GM12878 (cell line): ENCODE results near the gene EFCAB11. TPM values are rescaled to one million over a fixed set of nuclear protein-coding genes. Genes with fewer than 3 reads are reported as not detected.
A peak's percentile ranks its signal among the peaks of the same experiment; 100 is the strongest.

Source experiments
- ATAC-seq: fragments of 200-7000 bp; cut with Tn5 transposase; 3 replicates; pipeline ENCODE4 v1.9.1; 2020; ENCODE audit warnings: mild to moderate bottlenecking, moderate library complexity
- BruUV-seq: library from RNA; stranded (reverse); fragments of 400-500 nt; replicated peaks from 2 replicates; lab custom pipeline; 2021; lab: Mats Ljungman, UMichigan
- CTCF ChIA-PET: fragments of 300-600 bp; sonication (Branson Sonifier 250); formaldehyde crosslinking; extraction: SDS; loops from one replicate; lab custom pipeline; 2021; ENCODE audit warnings: inconsistent platforms; lab: Yijun Ruan, JAX
- POLR2A ChIA-PET: fragments of 350-600 bp; formaldehyde crosslinking; extraction: SDS; loops from one replicate; lab custom pipeline; 2021; ENCODE audit warnings: inconsistent platforms; lab: Charles Lee
- RAD21 ChIA-PET: fragments of 300-600 bp; sonication (Branson Sonifier 250); formaldehyde crosslinking; loops from one replicate; lab custom pipeline; 2023; ENCODE audit warnings: antibody characterized with exemption; ENCODE audit not compliant: unreplicated experiment; lab: Charles Lee
- SMC1A ChIA-PET: fragments of 300-600 bp; sonication (Branson Sonifier 250); formaldehyde crosslinking; loops from one replicate; lab custom pipeline; 2023; ENCODE audit not compliant: unreplicated experiment, uncharacterized antibody; lab: Charles Lee
- DNase-seq: peaks from one replicate; pipeline ENCODE4 v3.0.0-alpha.2; 2011; ENCODE audit warnings: low read depth, low spot score
- FAIRE-seq: peaks from 3 replicates; lab custom pipeline; 2011; peaks lifted over from hg19 to GRCh38; lab: Jason Lieb, UNC
- H2AFZ ChIP-seq: 2 replicates; pipeline ENCODE4 v1.6.0; 2011; ENCODE audit warnings: low read depth, low read length, control low read depth; ENCODE audit not compliant: control insufficient read depth
- H3K27ac ChIP-seq: 2 replicates; pipeline ENCODE4 v1.5.1; 2011; ENCODE audit warnings: control low read depth; ENCODE audit not compliant: control insufficient read depth, insufficient read depth
- H3K27me3 ChIP-seq, 2 experiments: replicated peaks in 1 of 2; 2 replicates each; pipeline versions ENCODE4 v1.6.0 to v1.6.1; 2011; ENCODE audit warnings: low read length in 1 of 2; ENCODE audit not compliant: control insufficient read depth in 2 of 2, insufficient read depth in 2 of 2
- H3K36me3 ChIP-seq, 2 experiments: 2 replicates each; pipeline ENCODE4 v1.5.1; 2011; ENCODE audit warnings: low read length in 1 of 2; ENCODE audit not compliant: control insufficient read depth in 2 of 2, insufficient read depth in 2 of 2
- H3K4me1 ChIP-seq: 2 replicates; pipeline ENCODE4 v1.6.1; 2011; ENCODE audit warnings: mild to moderate bottlenecking, low read length, moderate library complexity, mixed read lengths; ENCODE audit not compliant: control insufficient read depth, insufficient read depth
- H3K4me2 ChIP-seq: 2 replicates; pipeline ENCODE4 v1.6.0; 2011; ENCODE audit warnings: control low read depth; ENCODE audit not compliant: control insufficient read depth, insufficient read depth
- H3K4me3 ChIP-seq: fragments of 200-600 bp; sonication (generic); 2 replicates; pipeline ENCODE4 v1.5.1; 2016
- H3K79me2 ChIP-seq: 2 replicates; pipeline ENCODE4 v1.6.0; 2011; ENCODE audit warnings: low read length; ENCODE audit not compliant: control insufficient read depth, insufficient read depth
- H3K9ac ChIP-seq: 2 replicates; pipeline ENCODE4 v1.8.0; 2011; ENCODE audit warnings: low read length, control low read depth, mixed read lengths; ENCODE audit not compliant: control insufficient read depth, insufficient read depth
- H3K9me3 ChIP-seq: replicated peaks from 3 replicates; pipeline ENCODE4 v1.5.1; 2011; ENCODE audit warnings: mild to moderate bottlenecking, low read length; ENCODE audit not compliant: control insufficient read depth, insufficient read depth
- H4K20me1 ChIP-seq: 2 replicates; pipeline ENCODE4 v1.6.0; 2011; ENCODE audit not compliant: control insufficient read depth, insufficient read depth
- ATF7 ChIP-seq: fragments of 450-650 bp; IDR thresholded peaks from 2 replicates; pipeline ENCODE4 v1.6.1; 2016; ENCODE audit warnings: low read depth, mild to moderate bottlenecking
- CREM ChIP-seq: IDR thresholded peaks from 2 replicates; pipeline ENCODE4 v1.6.1; 2014; ENCODE audit warnings: antibody characterized with exemption, low read depth
- DPF2 ChIP-seq: fragments of 450-650 bp; IDR thresholded peaks from 2 replicates; pipeline ENCODE4 v1.6.1; 2017; ENCODE audit warnings: mild to moderate bottlenecking
- FOXM1 ChIP-seq: IDR thresholded peaks from 2 replicates; pipeline ENCODE4 v1.6.1; 2012; ENCODE audit warnings: low read depth, mild to moderate bottlenecking, inconsistent platforms, low read length, moderate library complexity
- HDAC2 ChIP-seq: fragments of 200-600 bp; sonication (generic); IDR thresholded peaks from 2 replicates; pipeline ENCODE4 v1.6.1; 2017
- HDGF ChIP-seq: fragments of 450-650 bp; IDR thresholded peaks from 2 replicates; pipeline ENCODE4 v1.6.1; 2016; ENCODE audit warnings: antibody characterized with exemption
- JUNB ChIP-seq: IDR thresholded peaks from 2 replicates; pipeline ENCODE4 v1.6.1; 2016; ENCODE audit warnings: antibody characterized with exemption, mild to moderate bottlenecking
- KAT2A ChIP-seq: conservative IDR thresholded peaks from 2 replicates; pipeline ENCODE4 v1.6.1; 2011; ENCODE audit warnings: low read depth, low read length; ENCODE audit not compliant: control insufficient read depth
- MEF2B ChIP-seq: fragments of 450-650 bp; IDR thresholded peaks from 2 replicates; pipeline ENCODE4 v1.6.1; 2018; ENCODE audit warnings: mild to moderate bottlenecking, moderate library complexity; ENCODE audit not compliant: partially characterized antibody, poor library complexity, severe bottlenecking
- MTA3 ChIP-seq: IDR thresholded peaks from 2 replicates; pipeline ENCODE4 v1.6.1; 2012; ENCODE audit warnings: low read length, inconsistent platforms, borderline replicate concordance
- MXI1 ChIP-seq: fragments of 150-350 bp; IDR thresholded peaks from 2 replicates; pipeline ENCODE4 v1.6.1; 2011; ENCODE audit warnings: low read depth, mild to moderate bottlenecking, inconsistent platforms, low read length, improper control_type of control experiment
- NFXL1 ChIP-seq: fragments of 450-650 bp; IDR thresholded peaks from 2 replicates; pipeline ENCODE4 v1.6.1; 2017; ENCODE audit warnings: antibody characterized with exemption, mild to moderate bottlenecking, borderline replicate concordance
- NR2C1 ChIP-seq: fragments of 450-650 bp; IDR thresholded peaks from 2 replicates; pipeline ENCODE4 v1.6.1; 2017; ENCODE audit warnings: antibody characterized with exemption, mild to moderate bottlenecking, moderate library complexity
- PKNOX1 ChIP-seq: fragments of 450-650 bp; IDR thresholded peaks from 2 replicates; pipeline ENCODE4 v1.6.1; 2016; ENCODE audit warnings: mild to moderate bottlenecking
- POLR2AphosphoS5 ChIP-seq: IDR thresholded peaks from 2 replicates; pipeline ENCODE4 v1.6.1; 2011; ENCODE audit warnings: mild to moderate bottlenecking, low read length, inconsistent platforms
- RCOR1 ChIP-seq: conservative IDR thresholded peaks from 2 replicates; pipeline ENCODE4 v1.6.1; 2012; ENCODE audit warnings: low read depth, low read length, improper control_type of control experiment
- SMC3 ChIP-seq: IDR thresholded peaks from 2 replicates; pipeline ENCODE4 v1.6.1; 2011; ENCODE audit warnings: low read length, improper control_type of control experiment, borderline replicate concordance
- SUPT20H ChIP-seq: IDR thresholded peaks from 2 replicates; pipeline ENCODE4 v1.6.1; 2011; ENCODE audit warnings: low read depth, mild to moderate bottlenecking, low read length, moderate library complexity, borderline replicate concordance; ENCODE audit not compliant: control insufficient read depth
- SUZ12 ChIP-seq: fragments of 200-600 bp; sonication (generic); IDR thresholded peaks from one replicate; pipeline ENCODE4 v1.6.1; 2018; ENCODE audit warnings: antibody characterized with exemption, mild to moderate bottlenecking; ENCODE audit not compliant: unreplicated experiment
- WGBS: methylation state at CpG from one replicate; pipeline ENCODE4 v1.1.6; 2016; ENCODE audit warnings: low lambda C conversion rate; ENCODE audit not compliant: insufficient replicate concordance, insufficient coverage; ENCODE audit errors: missing lambda C conversion rate; 5-methylcytosine and 5-hydroxymethylcytosine counted together
- in situ Hi-C: fragments of 300-500 bp; cut with MboI; formaldehyde crosslinking; loops from 9 replicates; pipeline ENCODE4 v1.14.3; 2018; ENCODE audit warnings: mixed read lengths
- intact Hi-C: fragments of 100-400 bp; cut with micrococcal nuclease; formaldehyde crosslinking; loops from one replicate; pipeline ENCODE4 v1.14.2; 2022; ENCODE audit not compliant: unreplicated experiment
- polyA plus RNA-seq, 11 experiments: library from polyadenylated mRNA; depleted of rRNA in 4 of 11; unstranded in 6 of 11; stranded (reverse) in 5 of 11; fragments of >200 nt; fragmentation: Nextera tagmentation in 4 of 11; fragmentation: Illumina TruSeq in 1 of 11; extraction: Ambion mirVana in 4 of 11; extraction: Trizol in 1 of 11; gene quantifications; 1 replicate in 1 of 11; 2 replicates in 10 of 11; pipeline versions ENCODE4 v1.2.1 to v1.2.3, GENCODE V29; 2011 to 2016; ENCODE audit warnings: inconsistent platforms in 2 of 11, missing spikeins in 2 of 11, low read depth in 1 of 11
- total RNA-seq, 4 experiments: library from RNA; depleted of rRNA in 3 of 4; stranded (reverse); fragments of >200 nt in 3 of 4; fragmentation: Illumina TruSeq in 1 of 4; extraction: Trizol in 1 of 4; gene quantifications; 2 replicates each; pipeline versions ENCODE4 v1.2.1 to v1.2.3, GENCODE V29; 2013 to 2021
- TF ChIP-seq, protein P1 (sequence below): fragments of 150-350 bp; IDR thresholded peaks from 2 replicates; pipeline ENCODE4 v1.6.1; 2016; ENCODE audit warnings: low read depth, low read length

EFCAB11 gene
- total and polyA plus RNA-seq, 10 of the 15 experiments (the other 5 are each of a cell fraction or from before 2014, with no cell fraction given) = 8.6 to 37.4 (median 18.0) TPM

DNA sequence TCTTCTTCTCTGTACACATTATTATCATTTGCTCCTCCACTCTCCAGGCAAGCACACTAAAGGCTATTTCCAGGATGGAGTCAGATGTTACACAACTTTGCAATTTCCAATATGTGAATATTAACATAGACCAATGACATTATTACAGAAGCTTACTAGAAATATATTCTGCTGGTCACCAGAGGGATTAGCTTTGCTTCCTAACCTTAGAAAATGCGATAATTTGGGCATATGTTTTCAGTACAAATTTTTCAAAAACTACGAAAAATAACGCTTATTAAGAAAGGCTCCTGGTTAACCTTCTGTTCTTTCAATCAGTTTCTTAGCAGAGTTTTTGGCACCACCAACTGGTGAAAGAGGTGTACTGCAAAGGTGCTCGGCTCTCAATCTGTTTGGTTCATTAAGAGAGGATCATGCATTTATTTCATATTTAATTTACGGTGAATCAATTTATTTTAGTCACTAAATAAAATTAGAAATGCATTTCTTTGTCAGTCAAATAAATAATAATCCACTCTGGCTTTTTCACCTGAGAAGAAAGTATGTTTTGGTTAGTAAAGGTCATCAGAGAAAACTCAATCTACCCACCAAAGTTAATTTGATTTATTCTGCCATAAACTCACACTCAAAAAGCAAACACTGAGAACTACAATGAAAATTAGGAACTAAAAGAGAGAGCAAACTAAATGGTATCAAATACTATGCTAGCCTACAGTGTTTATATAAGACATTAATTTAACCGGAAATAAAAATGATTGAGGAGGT lies 39.2 kb downstream of the EFCAB11 start:
- H3K4me3 ChIP-seq = no peak overlapping the region
- H3K27me3 ChIP-seq = no peaks in the 10 kb centered on the region
- intact Hi-C loops = loop anchor here (1.0 to 5.0 kb wide), 5 partner anchors 483 to 1248 kb away; no protein-coding TSS in a partner anchor
- POLR2A ChIA-PET = no interaction called here
- H3K36me3 ChIP-seq = no peaks in the 10 kb centered on the region
- in situ Hi-C loops = loop anchor here (5.0 kb wide), 1 partner anchor 738 kb away; no protein-coding TSS in a partner anchor
- 0 out of 2 replicates have a peak overlapping the region, but pooled peaks have one; percentile 17 for H3K4me2 ChIP-seq
- ATAC-seq (peak; percentile 75), DNase-seq (peak; percentile 25), FAIRE-seq (peak; percentile 77)
- no peaks in the 10 kb centered on the region for H4K20me1 ChIP-seq
- CTCF ChIA-PET = interaction anchor here (0.8 to 2.5 kb wide), 7 partner anchors 144 to 1247 kb away, joined by 3 to 11 read pairs (median 3); no protein-coding TSS in a partner anchor
- H3K79me2 ChIP-seq = no peaks in the 10 kb centered on the region
- WGBS = 19% methylated on average over 6 of the region's 6 CpGs
- SMC1A ChIA-PET = interaction anchor here (1.0 to 2.5 kb wide), 2 partner anchors 8 to 874 kb away, joined by 5 to 10 read pairs; no protein-coding TSS in a partner anchor
- no TSS peak for BruUV-seq
- RAD21 ChIA-PET = no interaction called here
- H3K4me1 ChIP-seq = no peaks in the 10 kb centered on the region
- no peak overlapping the region for H3K9ac ChIP-seq
- H2AFZ ChIP-seq = peak overlapping the region; percentile 55
- no peak overlapping the region for H3K27ac ChIP-seq
- no peaks in the 10 kb centered on the region for H3K9me3 ChIP-seq
- TF ChIP-seq CREM = no peak
- TF ChIP-seq SUPT20H = no peak
- TF ChIP-seq DPF2 = no peak
- no peak for TF ChIP-seq HDGF
- TF ChIP-seq POLR2AphosphoS5 = no peak
- TF ChIP-seq RCOR1 = no peak
- TF ChIP-seq FOXM1 = 0 out of 2 replicates have a peak, but pooled peaks have one; percentile 41
- TF ChIP-seq ATF7 = no peak
- no peak for TF ChIP-seq NFXL1
- no peak for TF ChIP-seq MEF2B
- TF ChIP-seq JUNB = no peak
- TF ChIP-seq, protein P1, sequence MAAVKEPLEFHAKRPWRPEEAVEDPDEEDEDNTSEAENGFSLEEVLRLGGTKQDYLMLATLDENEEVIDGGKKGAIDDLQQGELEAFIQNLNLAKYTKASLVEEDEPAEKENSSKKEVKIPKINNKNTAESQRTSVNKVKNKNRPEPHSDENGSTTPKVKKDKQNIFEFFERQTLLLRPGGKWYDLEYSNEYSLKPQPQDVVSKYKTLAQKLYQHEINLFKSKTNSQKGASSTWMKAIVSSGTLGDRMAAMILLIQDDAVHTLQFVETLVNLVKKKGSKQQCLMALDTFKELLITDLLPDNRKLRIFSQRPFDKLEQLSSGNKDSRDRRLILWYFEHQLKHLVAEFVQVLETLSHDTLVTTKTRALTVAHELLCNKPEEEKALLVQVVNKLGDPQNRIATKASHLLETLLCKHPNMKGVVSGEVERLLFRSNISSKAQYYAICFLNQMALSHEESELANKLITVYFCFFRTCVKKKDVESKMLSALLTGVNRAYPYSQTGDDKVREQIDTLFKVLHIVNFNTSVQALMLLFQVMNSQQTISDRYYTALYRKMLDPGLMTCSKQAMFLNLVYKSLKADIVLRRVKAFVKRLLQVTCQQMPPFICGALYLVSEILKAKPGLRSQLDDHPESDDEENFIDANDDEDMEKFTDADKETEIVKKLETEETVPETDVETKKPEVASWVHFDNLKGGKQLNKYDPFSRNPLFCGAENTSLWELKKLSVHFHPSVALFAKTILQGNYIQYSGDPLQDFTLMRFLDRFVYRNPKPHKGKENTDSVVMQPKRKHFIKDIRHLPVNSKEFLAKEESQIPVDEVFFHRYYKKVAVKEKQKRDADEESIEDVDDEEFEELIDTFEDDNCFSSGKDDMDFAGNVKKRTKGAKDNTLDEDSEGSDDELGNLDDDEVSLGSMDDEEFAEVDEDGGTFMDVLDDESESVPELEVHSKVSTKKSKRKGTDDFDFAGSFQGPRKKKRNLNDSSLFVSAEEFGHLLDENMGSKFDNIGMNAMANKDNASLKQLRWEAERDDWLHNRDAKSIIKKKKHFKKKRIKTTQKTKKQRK = no peak
- 0 out of 2 replicates have a peak, but pooled peaks have one; percentile 34 for TF ChIP-seq MXI1
- TF ChIP-seq MTA3 = no peak
- no peak for TF ChIP-seq NR2C1
- TF ChIP-seq SMC3 = peak; percentile 88
- no peak for TF ChIP-seq KAT2A
- TF ChIP-seq HDAC2 = no peak
- TF ChIP-seq PKNOX1 = no peak
- no peak for TF ChIP-seq SUZ12
